GM19240 (cell line): ENCODE data around the gene MNT.
A peak's percentile ranks its signal among the peaks of the same experiment; 100 is the strongest.

Source experiments
- DNase-seq: peaks from one replicate; pipeline ENCODE4 v3.0.0; 2011; ENCODE audit warnings: low spot score; ENCODE audit not compliant: insufficient read length

MNT gene

GRCh38 chr17:2363851-2364762 is 36.8 kb downstream of the MNT start:
- no peak for DNase-seq

- DNase-seq, result no peak
Measured at GRCh38 chr17:2363318-2363717, 37.5 kb downstream of the MNT start.

- DNase-seq, result no peak
Measured at GRCh38 chr17:2362881-2363280, 38.0 kb downstream of the MNT start.

- DNase-seq, result no peak
Measured at GRCh38 chr17:2362416-2362815, 38.4 kb downstream of the MNT start.

- DNase-seq, result no peak
Measured at GRCh38 chr17:2362016-2362415, 38.8 kb downstream of the MNT start.

DNA sequence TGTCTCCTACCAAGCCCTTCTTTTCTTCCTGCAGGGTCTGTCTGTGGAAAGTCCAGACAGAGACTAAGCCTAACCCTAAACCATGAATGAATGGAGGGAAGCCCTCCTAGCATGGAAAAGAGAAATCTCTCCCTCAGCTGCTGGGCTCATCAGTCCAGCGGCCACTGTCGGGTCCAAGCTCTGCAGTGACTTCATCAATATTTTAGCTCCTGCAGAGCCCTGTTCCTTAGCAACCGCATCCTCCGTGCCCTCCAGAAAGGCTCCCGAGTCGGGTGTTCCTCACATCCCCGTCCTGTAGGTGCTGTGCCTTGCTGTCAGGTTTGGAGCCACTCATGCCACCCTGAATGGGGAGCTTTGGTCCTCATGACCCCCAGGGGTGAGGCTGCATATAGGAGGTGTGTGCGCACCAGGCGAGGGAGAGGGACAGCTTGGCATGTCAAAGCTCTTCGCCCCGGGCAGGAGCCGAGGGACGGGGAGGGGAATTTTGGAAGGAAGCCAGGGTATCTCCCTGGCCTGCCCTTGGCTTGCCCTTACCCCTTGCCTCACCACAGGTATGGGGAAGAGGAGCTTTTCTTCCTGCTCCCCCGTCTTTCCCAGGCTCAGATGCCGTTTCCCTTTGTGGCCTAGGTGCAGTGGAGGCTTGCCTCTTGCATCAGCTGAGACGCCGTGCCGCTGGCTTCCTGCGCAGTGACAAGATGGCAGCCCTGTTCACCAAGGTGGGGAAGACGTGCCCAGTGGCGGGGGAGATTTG is 39.7 kb downstream of the MNT start:
- no peak for DNase-seq

DNA sequence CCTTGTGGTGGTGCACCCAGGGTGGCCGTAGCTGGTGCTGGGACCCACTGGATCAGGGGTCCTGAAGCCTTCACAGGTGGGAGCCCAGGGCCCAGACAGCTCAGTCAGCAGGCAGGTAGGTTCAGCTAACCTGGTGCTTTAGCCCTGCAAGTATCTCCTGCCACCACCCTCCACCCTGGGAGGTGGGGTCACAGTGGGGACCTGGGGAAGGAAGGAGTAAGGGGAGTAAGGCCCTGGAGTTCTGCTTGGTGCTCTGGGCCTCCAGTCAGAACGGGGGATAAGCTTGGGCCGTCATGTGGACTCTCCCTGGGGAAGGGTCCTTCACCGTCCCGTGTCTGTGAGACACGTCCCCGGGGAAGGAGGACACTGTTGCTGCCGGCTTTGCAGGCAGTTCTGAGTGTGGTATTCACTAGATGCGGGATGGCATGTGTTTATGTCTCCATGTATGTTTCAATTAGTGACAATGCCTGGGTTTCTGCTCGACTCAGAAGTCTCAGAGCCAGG is 42.9 kb downstream of the MNT start:
- DNase-seq, result no peak

DNA sequence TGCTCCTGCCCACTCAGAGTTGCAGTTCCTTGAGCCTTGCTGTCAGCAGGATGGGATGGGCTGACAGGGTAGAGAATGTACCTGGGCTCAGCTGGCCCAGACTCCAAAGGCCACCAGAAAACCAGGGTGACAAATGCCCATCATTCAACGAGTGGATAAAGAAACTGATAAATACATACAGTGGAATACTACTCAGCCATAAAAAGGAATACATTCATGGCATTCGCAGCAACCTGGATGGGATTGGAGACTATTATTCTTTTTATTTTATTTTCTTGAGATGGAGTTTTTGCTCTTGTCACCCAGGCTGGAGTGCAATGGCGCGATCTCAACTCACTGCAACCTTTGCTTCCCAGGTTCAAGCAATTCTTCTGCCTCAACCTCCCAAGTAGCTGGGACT is 43.6 kb downstream of the MNT start:
- DNase-seq, result no peak

DNA sequence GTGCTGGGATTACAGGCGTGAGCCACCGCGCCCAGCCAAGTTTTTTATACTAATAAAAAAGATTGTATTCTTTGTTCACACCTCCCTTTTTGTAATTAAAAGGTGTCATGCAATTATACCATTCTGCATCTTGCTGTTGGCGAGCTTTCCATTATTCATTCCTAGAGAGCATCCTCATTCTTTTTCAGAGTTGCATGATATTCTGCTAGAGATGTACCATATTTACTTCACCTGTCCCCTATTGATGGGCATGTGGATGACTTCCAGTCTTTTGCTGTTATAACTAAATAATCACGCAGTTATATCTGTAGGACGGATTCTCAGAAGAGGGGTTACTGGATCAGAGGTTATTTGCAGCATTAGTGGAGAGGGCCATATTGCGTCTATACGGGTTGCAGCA is 46.5 kb downstream of the MNT start:
- DNase-seq, result no peak

DNA sequence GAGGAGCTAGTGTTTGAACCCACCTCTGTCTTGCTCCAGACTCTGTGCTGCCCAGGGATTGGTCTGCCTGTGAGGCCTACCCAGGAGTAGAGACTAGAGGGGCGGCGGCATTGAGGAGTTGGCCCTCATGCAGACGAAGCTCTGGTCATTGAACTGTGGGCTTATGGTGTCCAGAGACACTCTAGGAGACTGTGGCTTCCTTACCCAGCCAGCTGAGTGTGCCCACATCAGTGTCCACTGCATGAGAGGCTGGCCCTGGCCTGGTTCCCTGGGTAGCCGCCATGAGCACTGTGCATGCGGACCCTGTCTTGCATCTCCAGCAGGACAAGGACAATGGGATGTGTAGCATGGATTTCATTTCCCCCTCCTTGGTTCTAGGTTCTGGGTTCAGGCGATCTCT is 49.6 kb downstream of the MNT start:
- DNase-seq, result no peak

DNA sequence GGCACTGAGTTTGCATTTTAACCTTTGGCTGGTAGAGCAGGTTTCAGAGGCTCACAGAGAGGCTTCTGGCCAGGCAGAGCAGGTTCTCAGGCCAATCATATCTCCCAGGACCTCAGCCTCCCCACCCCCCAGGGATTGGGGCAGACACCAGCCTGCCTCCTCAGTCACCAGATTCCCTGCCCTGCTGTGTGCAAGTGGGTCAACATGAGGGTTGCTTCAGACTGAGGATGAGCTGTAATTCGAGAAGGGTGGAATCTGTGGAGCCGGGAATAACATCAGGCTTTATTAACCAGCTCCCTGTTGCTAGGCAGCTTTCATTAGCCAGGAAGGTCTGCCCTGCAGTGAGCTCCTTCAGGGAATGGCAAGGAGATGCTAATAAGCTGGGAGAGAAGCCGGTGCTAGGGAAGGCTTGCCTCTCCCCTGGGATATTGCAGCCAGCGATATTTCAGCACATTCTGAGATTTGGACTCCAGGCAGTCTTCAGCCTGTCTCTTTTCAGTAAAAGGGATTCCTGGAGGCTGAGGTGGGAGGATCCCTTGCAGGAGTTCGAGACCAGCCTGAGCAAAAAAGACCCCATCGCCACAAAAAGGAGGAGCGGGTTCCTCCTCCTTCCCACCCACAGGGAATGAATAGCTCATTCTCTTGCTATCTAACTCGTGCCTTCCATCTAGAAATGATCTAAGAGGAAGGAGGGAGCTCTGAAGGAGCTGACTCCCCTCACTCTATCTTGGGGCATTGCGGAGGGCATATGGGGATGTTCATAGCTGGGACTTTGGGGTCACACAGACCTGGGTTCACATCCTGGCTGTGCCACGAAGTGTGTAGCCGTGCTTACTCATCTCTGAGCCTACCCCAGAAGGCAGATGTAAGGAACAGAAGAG is 52.8 kb downstream of the MNT start:
- DNase-seq, result no peak

- DNase-seq, result no peak
Measured at GRCh38 chr17:2346475-2346874, 54.4 kb downstream of the MNT start.

DNA sequence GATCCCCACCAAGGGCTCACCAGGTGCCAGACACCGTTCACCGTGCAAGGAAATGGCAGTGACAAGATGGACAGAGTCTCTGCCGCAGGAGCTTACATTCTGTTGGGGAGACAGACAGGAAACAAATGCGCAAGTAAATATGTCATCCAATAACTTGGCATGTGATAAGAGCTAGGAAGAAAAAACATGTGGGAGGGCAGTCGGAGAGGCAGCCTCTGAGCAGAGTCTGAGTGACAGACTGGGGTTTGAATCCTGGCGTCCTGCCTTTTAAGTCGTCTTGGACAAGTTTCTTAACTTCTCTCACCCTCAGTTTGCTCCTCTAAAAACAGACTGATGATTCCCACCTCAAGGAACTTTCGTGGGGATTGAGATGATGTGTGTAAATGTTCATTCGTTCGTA is 56.3 kb downstream of the MNT start:
- DNase-seq, result no peak

- DNase-seq, result no peak
Measured at GRCh38 chr17:2343421-2343820, 57.4 kb downstream of the MNT start.

- no peak for DNase-seq
Measured at GRCh38 chr17:2338315-2338657, 62.6 kb downstream of the MNT start.

- DNase-seq, result peak; percentile 62
Measured at GRCh38 chr17:2337544-2338314, 63.1 kb downstream of the MNT start.

- peak; percentile 63 for DNase-seq
Measured at GRCh38 chr17:2336852-2337543, 63.9 kb downstream of the MNT start, which contains the start of gene SGSM2. TSS of gene SGSM2 (plus strand) at chr17:2337501. CDS start at chr17:2337689, 188 bp downstream.

- peak; percentile 99 for DNase-seq
Measured at GRCh38 chr17:2336215-2336851, 64.5 kb downstream of the MNT start, which contains the start of gene TSR1. TSS of gene TSR1 (minus strand) at chr17:2336457. CDS start at chr17:2336427, 30 bp downstream.

GRCh38 chr17:2335726-2336214 is 65.1 kb downstream of the MNT start:
- peak; percentile 13 for DNase-seq
